ENCODE data around the gene SREBF2. TPM values are rescaled to one million over a fixed set of nuclear protein-coding genes. Genes with fewer than 3 reads are reported as not detected.
"Not testable (repeated sequence)": the region's sequence is repeated elsewhere in the genome, so short reads cannot be mapped to it uniquely, and the experiment has no call there.

The SREBF2 gene
- total RNA-seq, 1 donor = 95.9 TPM

DNA sequence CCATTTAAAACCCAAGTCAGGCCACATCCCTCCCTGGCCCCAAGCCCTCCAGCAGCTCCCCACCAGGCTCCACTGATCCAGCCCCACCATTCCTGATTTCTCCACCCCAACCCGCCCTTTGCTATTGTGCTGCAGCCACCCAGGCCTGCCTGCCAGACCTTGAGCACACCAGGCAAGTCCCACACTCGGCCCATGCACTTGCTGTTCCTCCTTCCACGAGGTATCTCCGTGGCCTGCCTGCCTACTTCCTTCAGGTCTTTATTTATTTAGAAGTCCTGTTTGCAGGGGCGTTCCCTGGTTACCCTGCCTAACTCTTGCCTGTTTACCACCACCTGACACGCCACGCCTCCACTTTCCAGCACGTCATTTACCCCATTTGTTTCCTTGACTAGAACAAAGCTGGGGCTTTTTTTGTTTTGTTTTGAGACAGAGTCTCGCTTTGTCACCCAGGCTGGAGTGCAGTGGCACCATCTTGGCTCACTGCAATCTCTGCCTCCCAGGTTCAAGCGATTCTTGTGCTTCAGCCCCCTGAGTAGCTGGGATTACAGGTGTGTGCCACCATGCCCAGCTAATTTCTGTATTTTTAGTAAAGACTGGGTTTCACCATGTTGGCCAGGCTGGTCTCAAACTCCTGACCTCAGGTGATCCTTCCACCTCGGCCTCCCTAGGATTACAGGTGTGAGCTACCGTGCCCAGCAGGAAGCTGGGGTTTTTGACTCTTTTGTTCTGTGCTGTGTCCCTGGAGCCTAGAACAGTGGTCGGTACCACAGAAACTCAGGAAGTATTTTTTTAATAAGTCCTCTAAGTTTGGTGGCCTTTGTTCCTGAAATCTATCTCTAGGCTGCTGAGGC lies 107.3 kb downstream of the SREBF2 start:
- peak in 1 of 3 donors; percentile 84 for DNase-seq (ENCODE audit: low read depth in 2 of 3, low spot score in 2 of 3)

- peak; percentile 72 to 88 (median 81) for DNase-seq (ENCODE audit: low read depth in 2 of 3, low spot score in 2 of 3)
These were observed 108.2 kb downstream of the SREBF2 start for GRCh38 chr22:41940832-41941765.

DNA sequence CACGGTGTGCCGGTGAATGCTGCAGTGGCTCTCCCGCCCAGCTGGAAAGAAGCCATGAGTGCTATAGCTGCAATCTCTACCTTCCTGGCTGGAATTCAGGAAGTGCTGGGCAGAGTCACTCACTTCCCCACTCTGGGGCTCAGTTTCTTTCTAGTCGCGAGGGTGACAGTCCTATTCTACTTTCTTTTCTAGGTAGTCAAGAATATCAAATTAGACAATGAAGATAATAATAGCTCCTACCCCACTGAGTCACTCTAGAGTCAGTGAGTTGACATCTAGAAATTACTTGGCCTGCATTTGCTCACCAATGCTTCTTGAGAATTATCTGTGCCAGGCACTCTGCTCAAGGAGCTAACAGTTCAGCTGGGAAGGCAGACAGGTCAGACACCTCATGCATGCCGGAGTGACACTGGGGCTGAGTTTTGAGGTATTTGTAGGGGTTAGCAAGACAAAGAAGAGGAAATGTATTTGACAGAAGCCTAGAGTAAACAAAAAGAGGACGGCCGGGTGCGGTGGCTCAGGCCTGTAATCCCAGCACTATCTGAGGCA lies 110.8 kb downstream of the SREBF2 start:
- no peak for DNase-seq (ENCODE audit: low read depth in 2 of 3, low spot score in 2 of 3)

DNA sequence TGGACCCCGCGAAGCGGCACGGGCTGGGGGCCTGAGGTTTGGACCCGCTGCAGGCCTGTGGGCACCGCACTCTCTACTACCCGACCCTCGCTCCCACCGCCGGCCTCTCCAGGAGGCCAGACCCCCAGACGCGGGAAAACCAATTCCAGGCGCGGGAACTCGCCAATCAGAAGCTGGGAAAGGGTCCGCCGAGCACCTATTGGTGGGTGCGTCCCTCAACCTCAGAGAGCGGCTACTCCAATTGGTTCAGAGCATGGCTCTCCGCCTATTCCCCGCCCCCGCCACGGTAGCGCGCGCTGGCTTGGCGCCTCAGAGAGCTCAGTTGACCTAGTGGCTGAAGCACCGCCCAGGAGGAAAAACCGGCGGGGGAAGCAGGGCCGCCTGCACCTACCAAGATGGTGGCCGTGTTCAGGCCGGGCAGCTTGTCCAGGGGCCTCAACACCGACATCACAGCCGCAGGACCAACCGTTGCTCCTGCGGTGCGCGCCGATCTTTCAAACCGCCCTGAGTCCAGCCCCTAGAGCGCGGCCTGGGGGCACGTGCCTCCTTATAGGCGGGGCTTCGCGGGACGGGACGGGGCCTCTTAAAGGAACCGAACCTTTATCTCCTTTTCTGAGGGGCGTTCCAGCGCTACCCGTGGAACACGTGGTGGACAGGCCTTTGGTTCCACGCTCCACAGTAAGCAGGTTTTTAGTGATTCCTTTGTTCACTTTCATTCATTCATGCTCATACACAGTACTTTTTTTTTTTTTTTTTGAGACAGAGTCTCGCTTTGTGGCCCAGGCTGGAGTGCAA lies 113.9 kb downstream of the SREBF2 start, which contains the start of gene CENPM:
Gene CENPM, minus strand, starts transcription at position 524 of the 795 bp plus-strand sequence. Its CDS starts 76 bp downstream, at position 448.
- DNase-seq (ENCODE audit: low read depth in 2 of 3, low spot score in 2 of 3) = peak; percentile 70 to 94 (median 89)

GRCh38 chr22:41947424-41948080 lies 114.6 kb downstream of the SREBF2 start:
- no peak for DNase-seq (ENCODE audit: low read depth in 2 of 3, low spot score in 2 of 3)

DNA sequence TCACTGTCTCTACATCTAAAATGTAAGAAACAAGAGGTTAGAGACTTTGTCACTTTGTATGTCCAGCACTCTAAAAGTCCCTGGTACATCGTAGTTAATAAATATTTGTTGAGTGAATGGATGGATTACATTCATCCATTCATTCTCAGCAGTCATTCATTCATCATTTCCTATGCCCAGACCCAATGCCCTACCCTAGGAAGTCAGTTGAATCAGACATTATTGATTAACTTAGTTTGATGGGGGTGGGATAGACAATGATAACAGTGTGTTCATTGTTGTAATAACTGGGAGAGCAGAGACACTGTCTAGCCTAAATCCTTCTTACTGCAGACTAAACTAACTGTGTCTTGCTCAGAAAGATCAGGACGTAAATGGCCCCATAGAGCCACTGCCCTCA lies 115.2 kb downstream of the SREBF2 start:
- no peak for DNase-seq (ENCODE audit: low read depth in 2 of 3, low spot score in 2 of 3)

- DNase-seq (ENCODE audit: low read depth in 2 of 3, low spot score in 2 of 3) = not testable (repeated sequence)
These were observed 116.0 kb downstream of the SREBF2 start for GRCh38 chr22:41948928-41949296.

GRCh38 chr22:41949297-41949965 lies 116.5 kb downstream of the SREBF2 start:
- DNase-seq (ENCODE audit: low read depth in 2 of 3, low spot score in 2 of 3) = no peak

DNA sequence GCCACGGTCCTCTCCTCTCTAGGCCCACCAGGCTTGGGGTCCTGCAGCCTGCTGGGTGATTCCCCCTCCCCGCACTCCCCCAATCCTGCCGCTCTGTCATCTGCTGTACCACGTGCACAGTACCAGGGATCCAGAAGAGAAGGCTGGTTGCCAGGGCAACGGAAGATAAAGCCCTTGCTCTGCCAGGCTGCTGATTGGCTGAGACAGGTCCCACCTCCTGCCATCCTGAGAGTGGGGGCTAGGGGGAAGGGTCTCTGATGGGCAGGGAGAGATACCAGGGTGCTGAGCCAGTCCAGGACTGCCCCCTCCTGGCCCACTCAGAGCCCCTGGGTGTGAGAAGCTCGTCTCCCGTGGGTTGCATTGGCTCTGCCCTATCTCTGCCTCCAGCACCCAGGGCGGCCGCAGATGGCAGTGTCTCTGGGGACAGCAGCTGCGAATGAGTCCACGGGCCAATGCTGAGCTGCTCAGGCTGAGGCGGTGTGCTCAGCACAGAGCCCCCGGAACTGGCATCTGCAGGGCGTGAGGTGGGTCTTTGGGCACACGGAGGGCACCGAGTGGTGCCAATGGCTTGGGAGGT lies 119.1 kb downstream of the SREBF2 start, which contains the start of gene SMIM45:
Gene SMIM45, plus strand, starts transcription at position 253 of the 577 bp plus-strand sequence.
- DNase-seq (ENCODE audit: low read depth in 2 of 3, low spot score in 2 of 3) = no peak

DNA sequence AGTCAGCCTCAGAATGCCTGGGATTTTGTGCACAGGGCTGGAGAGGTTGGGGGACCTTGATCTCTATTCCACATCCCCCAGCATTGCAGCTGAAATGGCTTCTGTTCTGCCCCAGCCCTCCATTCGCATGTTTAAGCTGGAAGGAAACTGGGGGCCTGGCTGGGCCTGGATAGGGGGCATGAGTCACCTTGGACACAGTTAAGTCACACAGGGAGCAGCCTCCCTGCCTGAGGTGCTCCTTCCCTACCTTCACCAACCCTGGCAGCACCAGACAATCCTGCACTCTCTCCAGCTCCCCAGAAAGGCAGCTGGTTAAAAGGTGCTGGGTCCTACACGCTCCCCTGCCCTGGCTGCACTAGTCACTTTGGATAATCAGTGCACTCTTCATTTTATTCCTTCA lies 119.8 kb downstream of the SREBF2 start:
- no peak for DNase-seq (ENCODE audit: low read depth in 2 of 3, low spot score in 2 of 3)

Small RNA genes within 50 kb of the gene (small RNA-seq; reads per million reads assigned to genes)
- 7.6 reads per million, percentile 91 among the genes with 10 or more reads in this experiment for gene MIR33A

Other genes starting within 250 kb of the SREBF2 start
- gene PMM1, start 243.3 kb upstream of the SREBF2 start, total RNA-seq = 2.7 TPM
- gene DESI1, start 212.1 kb upstream of the SREBF2 start, total RNA-seq = 6.7 TPM
- gene XRCC6, start 211.8 kb upstream of the SREBF2 start, total RNA-seq = 117 TPM
- gene SNU13, start 144.2 kb upstream of the SREBF2 start, total RNA-seq = 127 TPM
- 16.2 TPM for gene MEI1, start 133.6 kb upstream of the SREBF2 start, total RNA-seq
- 15.9 TPM for gene CCDC134, start 32.4 kb upstream of the SREBF2 start, total RNA-seq
- under 0.01 TPM for gene SHISA8, start 82.0 kb downstream of the SREBF2 start, total RNA-seq
- 1.1 TPM for gene TNFRSF13C, start 93.7 kb downstream of the SREBF2 start, total RNA-seq
- gene CENPM, start 114.0 kb downstream of the SREBF2 start, total RNA-seq = 19.9 TPM
- under 0.01 TPM for gene SEPTIN3, start 136.3 kb downstream of the SREBF2 start, total RNA-seq
- 1.6 TPM for gene WBP2NL, start 165.7 kb downstream of the SREBF2 start, total RNA-seq
- gene NAGA, start 237.7 kb downstream of the SREBF2 start, total RNA-seq = 46.6 TPM
- 10.0 TPM for gene PHETA2, start 241.1 kb downstream of the SREBF2 start, total RNA-seq
- gene SMDT1, start 246.6 kb downstream of the SREBF2 start, total RNA-seq = 18.6 TPM